ENCODE measurements around the gene PDXP.

- TF ChIP-seq FOXP2 (optimal IDR thresholded peaks at IDR 0.05; ENCODE audit: borderline replicate concordance, extremely low read depth, extremely low read length, insufficient read depth), result no peak
- no peak for TF ChIP-seq POLR2AphosphoS5 (IDR thresholded peaks at IDR 0.05; ENCODE audit: low read depth, low read length)
- no peak for TF ChIP-seq REST (IDR thresholded peaks at IDR 0.05; ENCODE audit: insufficient read depth in 1 of 2, low read depth in 2 of 2, low read length in 2 of 2)
These were observed 35.2 kb upstream of the PDXP start for GRCh38 chr22:37623075-37624016.

Measured in PFSK-1 (cell line).